ENCODE measurements around the gene SCN1B. TPM values are rescaled to one million over a fixed set of nuclear protein-coding genes. Genes with fewer than 3 reads are reported as not detected.

SCN1B gene
- total and polyA plus RNA-seq, 2 of the 13 experiments (the other 11 are each of a cell fraction or from before 2014, with no cell fraction given) = 2.7 to 20.1 TPM

GRCh38 chr19:35006342-35006998 lies 23.8 kb upstream of the SCN1B start (continued):
- TF ChIP-seq, protein P1, sequence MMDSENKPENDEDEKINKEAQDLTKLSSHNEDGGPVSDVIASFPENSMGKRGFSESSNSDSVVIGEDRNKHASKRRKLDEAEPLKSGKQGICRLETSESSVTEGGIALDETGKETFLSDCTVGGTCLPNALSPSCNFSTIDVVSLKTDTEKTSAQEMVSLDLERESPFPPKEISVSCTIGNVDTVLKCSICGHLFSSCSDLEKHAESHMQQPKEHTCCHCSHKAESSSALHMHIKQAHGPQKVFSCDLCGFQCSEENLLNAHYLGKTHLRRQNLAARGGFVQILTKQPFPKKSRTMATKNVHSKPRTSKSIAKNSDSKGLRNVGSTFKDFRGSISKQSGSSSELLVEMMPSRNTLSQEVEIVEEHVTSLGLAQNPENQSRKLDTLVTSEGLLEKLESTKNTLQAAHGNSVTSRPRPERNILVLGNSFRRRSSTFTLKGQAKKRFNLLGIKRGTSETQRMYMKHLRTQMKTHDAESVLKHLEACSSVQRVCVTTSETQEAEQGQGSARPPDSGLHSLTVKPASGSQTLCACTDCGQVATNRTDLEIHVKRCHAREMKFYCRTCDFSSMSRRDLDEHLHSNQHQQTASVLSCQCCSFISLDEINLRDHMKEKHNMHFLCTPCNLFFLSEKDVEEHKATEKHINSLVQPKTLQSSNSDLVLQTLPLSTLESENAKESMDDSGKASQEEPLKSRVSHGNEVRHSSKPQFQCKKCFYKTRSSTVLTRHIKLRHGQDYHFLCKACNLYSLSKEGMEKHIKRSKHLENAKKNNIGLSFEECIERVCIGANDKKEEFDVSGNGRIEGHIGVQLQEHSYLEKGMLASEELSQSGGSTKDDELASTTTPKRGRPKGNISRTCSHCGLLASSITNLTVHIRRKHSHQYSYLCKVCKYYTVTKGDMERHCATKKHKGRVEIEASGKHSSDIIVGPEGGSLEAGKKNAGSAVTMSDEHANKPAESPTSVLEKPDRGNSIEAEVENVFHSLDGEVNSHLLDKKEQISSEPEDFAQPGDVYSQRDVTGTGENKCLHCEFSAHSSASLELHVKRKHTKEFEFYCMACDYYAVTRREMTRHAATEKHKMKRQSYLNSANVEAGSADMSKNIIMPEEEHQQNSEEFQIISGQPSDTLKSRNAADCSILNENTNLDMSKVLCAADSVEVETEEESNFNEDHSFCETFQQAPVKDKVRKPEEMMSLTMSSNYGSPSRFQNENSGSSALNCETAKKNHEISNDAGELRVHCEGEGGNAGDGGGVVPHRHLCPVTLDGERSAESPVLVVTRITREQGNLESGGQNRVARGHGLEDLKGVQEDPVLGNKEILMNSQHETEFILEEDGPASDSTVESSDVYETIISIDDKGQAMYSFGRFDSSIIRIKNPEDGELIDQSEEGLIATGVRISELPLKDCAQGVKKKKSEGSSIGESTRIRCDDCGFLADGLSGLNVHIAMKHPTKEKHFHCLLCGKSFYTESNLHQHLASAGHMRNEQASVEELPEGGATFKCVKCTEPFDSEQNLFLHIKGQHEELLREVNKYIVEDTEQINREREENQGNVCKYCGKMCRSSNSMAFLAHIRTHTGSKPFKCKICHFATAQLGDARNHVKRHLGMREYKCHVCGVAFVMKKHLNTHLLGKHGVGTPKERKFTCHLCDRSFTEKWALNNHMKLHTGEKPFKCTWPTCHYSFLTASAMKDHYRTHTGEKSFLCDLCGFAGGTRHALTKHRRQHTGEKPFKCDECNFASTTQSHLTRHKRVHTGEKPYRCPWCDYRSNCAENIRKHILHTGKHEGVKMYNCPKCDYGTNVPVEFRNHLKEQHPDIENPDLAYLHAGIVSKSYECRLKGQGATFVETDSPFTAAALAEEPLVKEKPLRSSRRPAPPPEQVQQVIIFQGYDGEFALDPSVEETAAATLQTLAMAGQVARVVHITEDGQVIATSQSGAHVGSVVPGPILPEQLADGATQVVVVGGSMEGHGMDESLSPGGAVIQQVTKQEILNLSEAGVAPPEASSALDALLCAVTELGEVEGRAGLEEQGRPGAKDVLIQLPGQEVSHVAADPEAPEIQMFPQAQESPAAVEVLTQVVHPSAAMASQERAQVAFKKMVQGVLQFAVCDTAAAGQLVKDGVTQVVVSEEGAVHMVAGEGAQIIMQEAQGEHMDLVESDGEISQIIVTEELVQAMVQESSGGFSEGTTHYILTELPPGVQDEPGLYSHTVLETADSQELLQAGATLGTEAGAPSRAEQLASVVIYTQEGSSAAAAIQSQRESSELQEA (CRISPR knock-in tag; IDR thresholded peaks at IDR 0.05; ENCODE audit: not compliant biosample characterization) = no peak
- TF ChIP-seq ZNF335 (CRISPR knock-in tag; IDR thresholded peaks at IDR 0.05) (no peak), ZNF496 (CRISPR knock-in tag; IDR thresholded peaks at IDR 0.05; ENCODE audit: insufficient replicate concordance) (no peak), MBNL3 (CRISPR knock-in tag; conservative IDR thresholded peaks at IDR 0.05) (no peak), ZNF749 (CRISPR knock-in tag; IDR thresholded peaks at IDR 0.05; ENCODE audit: borderline replicate concordance) (no peak), ZNF670 (CRISPR knock-in tag; IDR thresholded peaks at IDR 0.05; ENCODE audit: borderline replicate concordance) (no peak), PHF5A (CRISPR knock-in tag; IDR thresholded peaks at IDR 0.05; ENCODE audit: low read depth, unreplicated experiment) (peak; percentile 74), EED (CRISPR knock-in tag; IDR thresholded peaks at IDR 0.05) (no peak), ZNF18 (CRISPR knock-in tag; IDR thresholded peaks at IDR 0.05; ENCODE audit: insufficient replicate concordance) (no peak), ZNF138 (CRISPR knock-in tag; IDR thresholded peaks at IDR 0.05; ENCODE audit: low read depth) (no peak), SIX1 (CRISPR knock-in tag; IDR thresholded peaks at IDR 0.05; ENCODE audit: borderline replicate concordance) (peak; percentile 90), KDM5B (CRISPR knock-in tag; IDR thresholded peaks at IDR 0.05; ENCODE audit: borderline replicate concordance) (no peak), ZNF724P (CRISPR knock-in tag; IDR thresholded peaks at IDR 0.05; ENCODE audit: borderline replicate concordance) (0 out of 2 replicates have a peak, but pooled peaks have one; percentile 41), TARDBP (CRISPR knock-in tag; IDR thresholded peaks at IDR 0.05) (peak; percentile 79), SMAD3 (CRISPR knock-in tag; IDR thresholded peaks at IDR 0.05) (peak; percentile 94), PITX1 (CRISPR knock-in tag; IDR thresholded peaks at IDR 0.05) (peak; percentile 86), ZNF232 (CRISPR knock-in tag; IDR thresholded peaks at IDR 0.05; ENCODE audit: borderline replicate concordance) (no peak)
- TF ChIP-seq, protein P2, sequence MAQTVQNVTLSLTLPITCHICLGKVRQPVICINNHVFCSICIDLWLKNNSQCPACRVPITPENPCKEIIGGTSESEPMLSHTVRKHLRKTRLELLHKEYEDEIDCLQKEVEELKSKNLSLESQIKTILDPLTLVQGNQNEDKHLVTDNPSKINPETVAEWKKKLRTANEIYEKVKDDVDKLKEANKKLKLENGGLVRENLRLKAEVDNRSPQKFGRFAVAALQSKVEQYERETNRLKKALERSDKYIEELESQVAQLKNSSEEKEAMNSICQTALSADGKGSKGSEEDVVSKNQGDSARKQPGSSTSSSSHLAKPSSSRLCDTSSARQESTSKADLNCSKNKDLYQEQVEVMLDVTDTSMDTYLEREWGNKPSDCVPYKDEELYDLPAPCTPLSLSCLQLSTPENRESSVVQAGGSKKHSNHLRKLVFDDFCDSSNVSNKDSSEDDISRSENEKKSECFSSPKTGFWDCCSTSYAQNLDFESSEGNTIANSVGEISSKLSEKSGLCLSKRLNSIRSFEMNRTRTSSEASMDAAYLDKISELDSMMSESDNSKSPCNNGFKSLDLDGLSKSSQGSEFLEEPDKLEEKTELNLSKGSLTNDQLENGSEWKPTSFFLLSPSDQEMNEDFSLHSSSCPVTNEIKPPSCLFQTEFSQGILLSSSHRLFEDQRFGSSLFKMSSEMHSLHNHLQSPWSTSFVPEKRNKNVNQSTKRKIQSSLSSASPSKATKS (CRISPR knock-in tag; IDR thresholded peaks at IDR 0.05) = no peak
